K562 (cell line): ENCODE data around the gene RBMX. TPM values are rescaled to one million over a fixed set of nuclear protein-coding genes. Genes with fewer than 3 reads are reported as not detected.
A peak's percentile ranks its signal among the peaks of the same experiment; 100 is the strongest.

Experiments
- ATAC-seq: fragments of 200-7000 bp; cut with Tn5 transposase; 3 replicates; pipeline ENCODE4 v1.9.1; 2020; ENCODE audit warnings: moderate library complexity
- BruUV-seq: library from RNA; stranded (reverse); fragments of 400-500 nt; replicated peaks from 2 replicates; lab custom pipeline; 2021; lab: Mats Ljungman, UMichigan
- CTCF ChIA-PET: fragments of 300-600 bp; formaldehyde crosslinking; extraction: SDS; loops from one replicate; lab custom pipeline; 2021; ENCODE audit warnings: low intra/inter-chr PET ratio; lab: Yijun Ruan, JAX
- POLR2A ChIA-PET: fragments of 300-600, 350-650 bp; sonication (Branson Sonifier 250); formaldehyde crosslinking; extraction: SDS; loops from one replicate; lab custom pipeline; 2021; ENCODE audit warnings: antibody characterized with exemption, inconsistent platforms; lab: Yijun Ruan, JAX
- DNase-seq, 4 experiments: peaks; one replicate each; pipeline versions ENCODE4 v3.0.0 to v3.0.0-alpha.2; 2011 to 2018; ENCODE audit warnings: low spot score in 3 of 4, mixed read lengths in 3 of 4; ENCODE audit errors: extremely low read depth in 1 of 4
- FAIRE-seq: peaks from 2 replicates; lab custom pipeline; 2011; peaks lifted over from hg19 to GRCh38; lab: Jason Lieb, UNC
- H2AFZ ChIP-seq: 2 replicates; pipeline ENCODE4 v1.6.0; 2011; ENCODE audit warnings: low read depth, low read length, control low read depth, inconsistent platforms
- H3K27ac ChIP-seq: fragments of 200-600 bp; 3 replicates; pipeline ENCODE4 v1.8.0; 2011; ENCODE audit warnings: low read depth, mild to moderate bottlenecking, control low read depth, inconsistent platforms, low read length, moderate library complexity, mixed read lengths; ENCODE audit errors: extremely low read depth
- H3K27me3 ChIP-seq, 2 experiments: fragments of 300-600 bp in 1 of 2; 2 replicates in 1 of 2; 3 replicates in 1 of 2; pipeline versions ENCODE4 v1.6.0 to v1.8.0; 2011; ENCODE audit warnings: inconsistent platforms in 2 of 2, low read length in 2 of 2, mild to moderate bottlenecking in 1 of 2, mixed read lengths in 1 of 2, moderate library complexity in 1 of 2; ENCODE audit not compliant: control insufficient read depth in 2 of 2, insufficient read depth in 2 of 2
- H3K36me3 ChIP-seq: fragments of 300-600 bp; 3 replicates; pipeline ENCODE4 v1.8.0; 2011; ENCODE audit warnings: mild to moderate bottlenecking, low read length, inconsistent platforms; ENCODE audit not compliant: control insufficient read depth, insufficient read depth
- H3K4me1 ChIP-seq, 2 experiments: fragments of 200-600 bp in 1 of 2; replicated peaks in 1 of 2; 2 replicates in 1 of 2; 3 replicates in 1 of 2; pipeline versions ENCODE4 v1.5.1 to v1.8.0; 2011; ENCODE audit warnings: inconsistent platforms in 2 of 2, low read length in 2 of 2, mild to moderate bottlenecking in 1 of 2, mixed read lengths in 1 of 2, moderate library complexity in 1 of 2; ENCODE audit not compliant: control insufficient read depth in 2 of 2, insufficient read depth in 2 of 2
- H3K4me2 ChIP-seq: 2 replicates; pipeline ENCODE4 v1.6.1; 2011; ENCODE audit warnings: low read length, control low read depth, inconsistent platforms, mixed read lengths; ENCODE audit not compliant: insufficient read depth
- H3K4me3 ChIP-seq: fragments of 200-600 bp; sonication (generic), shearing (Covaris generic); 2 replicates; pipeline ENCODE4 v1.5.1; 2016; ENCODE audit warnings: control low read depth, inconsistent platforms
- H3K79me2 ChIP-seq: fragments of 200-600 bp; 3 replicates; pipeline ENCODE4 v1.8.0; 2011; ENCODE audit warnings: low read length, inconsistent platforms; ENCODE audit not compliant: control insufficient read depth, insufficient read depth
- H3K9ac ChIP-seq, 2 experiments: 2 replicates each; pipeline versions ENCODE4 v1.6.0 to v1.6.1; 2011; ENCODE audit warnings: low read depth in 2 of 2, low read length in 2 of 2, control low read depth in 1 of 2, inconsistent platforms in 1 of 2, mild to moderate bottlenecking in 1 of 2, mixed read lengths in 1 of 2; ENCODE audit not compliant: insufficient read depth in 1 of 2
- H3K9me1 ChIP-seq: one replicate; pipeline ENCODE4 v1.6.0; 2011; ENCODE audit warnings: inconsistent platforms, mild to moderate bottlenecking, low read length, moderate library complexity; ENCODE audit not compliant: control insufficient read depth, insufficient read depth
- H3K9me3 ChIP-seq: replicated peaks from 2 replicates; pipeline ENCODE4 v1.5.1; 2011; ENCODE audit warnings: low read depth, low read length, inconsistent platforms; ENCODE audit not compliant: control insufficient read depth, insufficient read depth
- H4K20me1 ChIP-seq: replicated peaks from 2 replicates; pipeline ENCODE4 v1.6.1; 2011; ENCODE audit warnings: low read length, inconsistent platforms, mixed read lengths; ENCODE audit not compliant: control insufficient read depth, insufficient read depth
- CEBPG ChIP-seq, 3 experiments: fragments of 200-800 bp in 1 of 3; sonication (Bioruptor generic) in 1 of 3; sonication (generic) in 1 of 3; formaldehyde crosslinking in 1 of 3; IDR thresholded peaks in 2 of 3; conservative IDR thresholded peaks in 1 of 3; 2 replicates each; pipeline versions ENCODE4 v1.6.1 to v1.8.0; 2016 to 2022; ENCODE audit warnings: missing compliant biosample characterization in 2 of 3, missing genetic modification characterization in 2 of 3, mild to moderate bottlenecking in 1 of 3, missing genetic modification reagents in 1 of 3
- MAFF ChIP-seq: IDR thresholded peaks from 2 replicates; pipeline ENCODE4 v1.6.1; 2012; ENCODE audit warnings: low read length, improper control_type of control experiment
- POLR2AphosphoS2 ChIP-seq: IDR thresholded peaks from 2 replicates; pipeline ENCODE4 v1.6.1; 2012; ENCODE audit warnings: low read length, improper control_type of control experiment
- POLR2AphosphoS5 ChIP-seq: IDR thresholded peaks from 2 replicates; pipeline ENCODE4 v1.6.1; 2011; ENCODE audit warnings: mild to moderate bottlenecking, low read depth, low read length, moderate library complexity; ENCODE audit not compliant: control insufficient read depth, insufficient read depth
- RBM17 ChIP-seq: fragments of 200-400 bp; formaldehyde crosslinking; IDR thresholded peaks from 2 replicates; pipeline ENCODE4 v1.6.1; 2017; ENCODE audit warnings: low read depth, mild to moderate bottlenecking, low read length, borderline replicate concordance
- SMARCB1 ChIP-seq: IDR thresholded peaks from 2 replicates; pipeline ENCODE4 v1.6.1; 2011; ENCODE audit warnings: improper control_type of control experiment, low read depth; ENCODE audit not compliant: insufficient read length
- STAT5A ChIP-seq: IDR thresholded peaks from 2 replicates; pipeline ENCODE4 v1.6.1; 2012; ENCODE audit warnings: low read length, inconsistent platforms, borderline replicate concordance
- SUPT5H ChIP-seq: fragments of 450-650 bp; IDR thresholded peaks from 2 replicates; pipeline ENCODE4 v1.6.1; 2016
- THAP7 ChIP-seq: fragments of 250-450 bp; sonication (Bioruptor Pico); IDR thresholded peaks from 2 replicates; pipeline ENCODE4 v1.5.0; 2021
- ZKSCAN8 ChIP-seq: fragments of 200-800 bp; sonication (Bioruptor generic); IDR thresholded peaks from 2 replicates; pipeline ENCODE4 v1.6.1; 2016; ENCODE audit warnings: missing genetic modification characterization, missing compliant biosample characterization
- ZNF583 ChIP-seq: fragments of 250-450 bp; sonication (Bioruptor Pico); IDR thresholded peaks from 2 replicates; pipeline ENCODE4 v1.4.0; 2020
- WGBS: fragments of 100-300 bp; shearing (Covaris generic); methylation state at CpG from one replicate; pipeline ENCODE4 v1.1.6; 2016; ENCODE audit warnings: low coverage, mixed read lengths; ENCODE audit not compliant: insufficient coverage; ENCODE audit errors: missing lambda C conversion rate; 5-methylcytosine and 5-hydroxymethylcytosine counted together
- in situ Hi-C: fragments of 300-500 bp; cut with MboI; formaldehyde crosslinking; loops from 4 replicates; pipeline ENCODE4 v1.15.0; 2018; ENCODE audit warnings: inconsistent platforms, mixed read lengths
- intact Hi-C: fragments of 100-400 bp; cut with micrococcal nuclease; formaldehyde crosslinking; loops from 2 replicates; pipeline ENCODE4 v1.14.2; 2022
- polyA plus RNA-seq, 8 experiments: library from polyadenylated mRNA; depleted of rRNA in 4 of 8; stranded (reverse) in 5 of 8; unstranded in 3 of 8; fragments of >200 nt; fragmentation: Nextera tagmentation in 2 of 8; fragmentation: Illumina TruSeq in 1 of 8; extraction: Ambion mirVana in 2 of 8; extraction: Trizol in 1 of 8; gene quantifications; 2 replicates each; pipeline versions ENCODE4 v1.2.1 to v1.2.3, GENCODE V29; 2011 to 2014; ENCODE audit warnings: inconsistent platforms in 1 of 8, missing spikeins in 1 of 8
- total RNA-seq, 7 experiments: library from RNA; depleted of rRNA in 6 of 7; stranded (reverse); fragments of >200 nt in 6 of 7; fragmentation: Illumina TruSeq in 2 of 7; extraction: Trizol in 2 of 7; gene quantifications; 2 replicates each; pipeline versions ENCODE4 v1.2.1 to v1.2.3, GENCODE V29; 2011 to 2021; ENCODE audit warnings: low replicate concordance in 1 of 7

The RBMX gene
- total and polyA plus RNA-seq, 9 of the 15 experiments (the other 6 are each of a cell fraction or from before 2014, with no cell fraction given): 405 to 671 (median 540) TPM

GRCh38 chrX:136867518-136867917 lies 13.0 kb downstream of the RBMX start (continued):
- TF ChIP-seq ZKSCAN8 (no peak), MAFF (peak; percentile 9; the same call in 1 of the 2 replicates), POLR2AphosphoS5 (peak; percentile 31; the same call in 1 of the 2 replicates), POLR2AphosphoS2 (peak; percentile 92; the same call in 1 of the 2 replicates), STAT5A (0 out of 2 replicates have a peak, but pooled peaks have one; percentile 7), ZNF583 (CRISPR knock-in tag) (no peak), SUPT5H (peak; percentile 14)

GRCh38 chrX:136867096-136867491 lies 13.4 kb downstream of the RBMX start:
- H3K4me3 ChIP-seq: no peak overlapping the region
- ATAC-seq: peak; percentile 5
- no peaks in the 10 kb centered on the region; a peak in 1 of 5 replicates for H3K4me1 ChIP-seq
- H4K20me1 ChIP-seq: peaks cover 9% of the 10 kb centered on the region
- no peaks in the 10 kb centered on the region for H3K9me3 ChIP-seq
- TF ChIP-seq CEBPG (CRISPR knock-in tag; IDR thresholded peaks at IDR 0.05): no peak
- 0 out of 4 replicates have a peak, but pooled peaks of 1 of the 2 experiments have one; percentile 6 for TF ChIP-seq CEBPG (tag; conservative IDR thresholded peaks at IDR 0.05 in 1 of 2, IDR thresholded peaks at IDR 0.05 in 1 of 2)
- no peak for TF ChIP-seq THAP7 (CRISPR knock-in tag)
- TF ChIP-seq SMARCB1: no peak
- TF ChIP-seq RBM17: no peak
- TF ChIP-seq, all 486 proteins: peak for 1
- ChIA-PET CTCF (no interaction called here), POLR2A (interaction anchor here (0.6 to 4.9 kb wide), 6 partner anchors 9 to 51 kb away, joined by 3 to 24 read pairs (median 4); partner anchors contain the start of gene RBMX)
- no TSS peak for BruUV-seq
- Histone ChIP-seq H3K79me2 (peaks cover 32% of the 10 kb centered on the region), H3K27ac (peak overlapping the region; percentile 33; the same call in 1 of the 3 replicates), H2AFZ (no peak overlapping the region), H3K27me3 (no peaks in the 10 kb centered on the region), H3K36me3 (peaks cover 82% of the 10 kb centered on the region), H3K9ac (no peak overlapping the region), H3K9me1 (no peaks in the 10 kb centered on the region), H3K4me2 (no peak overlapping the region)
- DNase-seq (no peak), FAIRE-seq (no peak)
- WGBS: 46% methylated on average over 4 of the region's 4 CpGs
- in situ Hi-C loops: no loop called here
- intact Hi-C loops: loop anchor here (10.0 kb wide), 1 partner anchor 152 kb away; no protein-coding TSS in a partner anchor
